GM21825 (cell line): ENCODE results near the gene SLC35F3.
"Not testable (repeated sequence)": the region's sequence is repeated elsewhere in the genome, so short reads cannot be mapped to it uniquely, and the experiment has no call there.

Experiments used
- ATAC-seq: cut with Tn5 transposase; IDR thresholded peaks from one replicate; pipeline ENCODE4 v1.9.1; 2021; ENCODE audit warnings: mild to moderate bottlenecking, moderate library complexity; ENCODE audit not compliant: unreplicated experiment

Gene SLC35F3

DNA sequence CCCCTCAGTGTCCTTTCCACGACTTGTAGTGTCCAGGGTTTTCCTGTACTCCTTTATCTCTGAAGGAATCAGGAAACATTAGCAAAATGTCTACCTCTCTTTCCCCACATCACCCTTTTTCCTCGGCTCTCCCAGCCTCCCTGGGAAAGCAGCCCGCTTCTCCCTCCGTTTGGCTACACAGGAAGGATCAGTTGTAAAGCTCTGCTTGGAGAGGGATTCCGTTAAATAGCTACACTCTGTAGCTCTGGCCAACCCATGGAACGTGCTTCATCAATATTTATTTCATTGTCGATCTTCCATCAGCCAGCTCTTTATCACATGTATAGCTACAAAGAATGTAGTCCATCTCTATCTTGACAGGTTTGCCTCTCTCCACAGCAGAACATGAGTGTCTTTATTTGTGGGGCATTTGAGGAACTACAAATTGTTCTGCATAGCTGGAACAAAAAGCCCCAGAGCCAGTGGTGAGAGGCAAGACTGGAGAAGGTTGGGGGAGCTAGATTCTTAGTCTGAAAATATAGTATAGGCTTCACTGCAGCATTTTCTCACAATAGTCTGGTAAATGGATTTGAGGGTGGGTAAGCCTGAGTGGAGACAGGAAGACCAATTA lies 191.8 kb downstream of the SLC35F3 start:
- ATAC-seq = no peak

DNA sequence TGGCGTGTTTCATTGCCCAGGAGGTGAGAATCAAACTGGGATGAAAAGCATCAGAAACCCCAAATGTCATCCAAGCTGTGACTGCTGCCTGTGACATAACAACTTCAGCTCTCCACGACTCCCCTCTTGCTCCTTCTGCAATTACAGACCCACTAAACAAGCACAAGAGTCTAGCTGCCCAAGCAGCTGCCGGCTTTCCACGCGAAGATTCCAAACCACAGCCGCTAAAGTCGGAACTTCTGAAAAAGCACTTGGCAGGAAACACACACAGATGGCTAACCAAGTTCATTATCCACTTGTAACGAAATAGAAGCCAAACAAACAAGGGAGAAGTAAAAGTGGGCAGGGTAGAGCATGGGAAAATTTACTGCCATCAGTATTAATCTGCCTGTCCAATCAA lies 198.1 kb downstream of the SLC35F3 start:
- no peak for ATAC-seq

DNA sequence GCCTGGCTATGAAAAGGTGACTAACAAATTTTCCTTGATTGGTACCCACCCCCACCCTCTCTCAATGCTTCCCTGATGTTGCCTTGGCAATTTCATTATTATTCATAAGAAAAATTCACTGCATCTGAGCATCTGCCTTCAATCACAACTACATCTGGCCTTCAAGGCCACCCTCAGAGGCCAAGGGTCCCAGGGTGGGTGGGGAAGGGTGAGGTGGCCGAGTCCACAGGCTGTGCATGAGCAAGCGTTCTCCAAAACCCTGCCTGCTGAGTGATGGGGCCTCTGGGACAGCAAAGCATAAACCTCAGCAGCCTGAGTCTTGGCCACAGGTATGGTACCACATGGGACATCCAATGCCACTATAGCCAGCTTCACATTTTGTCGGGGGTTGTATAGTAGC lies 198.7 kb downstream of the SLC35F3 start:
- no peak for ATAC-seq

- ATAC-seq = no peak
Measured at GRCh38 chr1:234106032-234106431, 201.6 kb downstream of the SLC35F3 start.

- no peak for ATAC-seq
Measured at GRCh38 chr1:234107416-234108021, 203.0 kb downstream of the SLC35F3 start.

GRCh38 chr1:234108921-234109320 lies 204.4 kb downstream of the SLC35F3 start:
- ATAC-seq = no peak

DNA sequence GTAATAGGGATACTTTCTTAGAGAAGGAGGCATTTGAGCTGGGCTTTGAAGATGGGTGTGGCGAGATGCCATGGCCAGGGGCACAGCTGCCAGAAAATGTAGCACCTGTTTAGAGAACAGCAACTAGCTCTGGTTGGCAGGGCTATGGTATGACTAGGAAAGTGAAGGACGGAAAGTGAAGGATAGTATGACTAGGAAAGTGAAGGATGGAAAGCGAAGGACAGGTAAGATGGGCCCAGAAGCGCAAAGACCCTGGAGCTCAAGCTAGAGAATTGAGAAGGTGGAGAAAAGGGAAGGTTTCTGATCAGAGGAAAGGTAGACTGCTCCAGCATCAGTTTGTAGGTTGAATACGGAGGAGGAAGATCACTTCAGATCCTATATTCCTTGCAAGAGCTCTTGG lies 205.4 kb downstream of the SLC35F3 start:
- no peak for ATAC-seq

DNA sequence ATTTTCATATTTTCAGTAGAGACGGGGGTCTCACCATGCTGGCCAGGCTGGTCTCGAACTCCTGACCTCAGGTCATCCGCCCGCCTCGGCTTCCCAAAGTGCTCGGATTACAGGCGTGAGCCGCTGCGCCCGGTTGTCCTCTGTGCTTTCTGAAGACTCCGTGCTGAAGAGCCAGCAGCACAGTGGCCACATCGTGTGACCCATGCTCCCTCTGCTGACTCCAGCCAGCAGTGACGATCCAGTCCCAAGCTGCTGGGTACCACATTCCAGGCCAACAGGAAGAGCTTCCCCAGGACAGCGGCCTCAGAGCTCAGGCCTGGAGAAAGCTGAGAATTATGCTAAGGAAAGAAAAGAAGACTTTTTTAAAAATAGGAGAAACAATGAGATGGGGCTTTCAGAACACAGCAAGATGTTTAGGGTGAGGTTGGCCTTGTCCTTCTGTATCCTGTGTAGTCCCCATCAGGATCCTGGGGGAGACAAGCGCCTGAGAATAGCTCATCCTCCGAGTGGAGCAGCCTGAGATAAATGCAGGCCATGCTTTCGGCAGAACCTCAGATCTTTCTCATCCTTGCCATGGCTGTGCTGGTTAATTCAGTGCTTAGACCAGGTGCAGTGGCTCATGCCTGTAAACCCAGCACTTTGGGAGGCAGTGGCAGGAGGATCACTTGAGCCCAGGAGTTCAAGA lies 207.1 kb downstream of the SLC35F3 start:
- ATAC-seq = no peak

GRCh38 chr1:234114648-234115307 lies 210.3 kb downstream of the SLC35F3 start:
- ATAC-seq = no peak

DNA sequence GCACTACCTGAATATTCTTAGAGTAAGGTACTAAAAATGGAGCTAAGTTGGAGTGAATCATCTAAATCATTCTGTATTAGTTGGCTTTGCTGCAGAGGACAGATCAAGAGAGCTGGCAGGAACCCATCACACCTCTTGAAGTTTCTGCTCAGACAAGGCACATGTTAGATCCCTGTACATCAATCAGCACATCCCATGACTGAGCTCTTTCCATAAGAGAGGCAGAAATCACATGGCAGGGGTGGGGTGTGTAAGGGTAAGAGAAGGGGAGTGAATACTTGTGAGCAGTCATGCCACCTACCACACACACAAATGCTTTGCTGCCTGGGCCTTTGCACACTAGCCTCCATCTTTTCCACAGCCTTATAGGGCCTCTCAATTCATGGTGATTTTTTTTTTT lies 214.4 kb downstream of the SLC35F3 start:
- no peak for ATAC-seq

- ATAC-seq = no peak
Measured at GRCh38 chr1:234119431-234119830, 215.0 kb downstream of the SLC35F3 start.

GRCh38 chr1:234120327-234120944 lies 216.0 kb downstream of the SLC35F3 start:
- ATAC-seq = no peak

DNA sequence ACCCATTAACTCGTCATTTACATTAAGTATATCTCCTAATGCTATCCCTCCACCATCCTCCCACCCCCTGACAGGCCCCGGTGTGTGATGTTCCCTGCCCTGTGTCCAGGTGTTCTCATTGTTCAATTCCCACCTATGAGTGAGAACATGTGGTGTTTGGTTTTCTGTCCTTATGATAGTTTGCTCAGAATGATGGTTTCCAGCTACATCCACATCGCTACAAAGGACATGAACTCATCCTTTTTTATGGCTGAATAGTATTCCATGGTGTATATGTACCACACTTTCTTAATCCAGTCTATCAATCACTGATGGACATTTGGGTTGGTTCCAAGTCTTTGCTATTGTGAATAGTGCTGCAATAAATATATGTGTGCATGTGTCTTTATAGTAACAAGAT lies 217.2 kb downstream of the SLC35F3 start:
- ATAC-seq = not testable (repeated sequence)

GRCh38 chr1:234122571-234122970 lies 218.1 kb downstream of the SLC35F3 start:
- ATAC-seq = not testable (repeated sequence)

- no peak for ATAC-seq
Measured at GRCh38 chr1:234123867-234124266, 219.4 kb downstream of the SLC35F3 start.

DNA sequence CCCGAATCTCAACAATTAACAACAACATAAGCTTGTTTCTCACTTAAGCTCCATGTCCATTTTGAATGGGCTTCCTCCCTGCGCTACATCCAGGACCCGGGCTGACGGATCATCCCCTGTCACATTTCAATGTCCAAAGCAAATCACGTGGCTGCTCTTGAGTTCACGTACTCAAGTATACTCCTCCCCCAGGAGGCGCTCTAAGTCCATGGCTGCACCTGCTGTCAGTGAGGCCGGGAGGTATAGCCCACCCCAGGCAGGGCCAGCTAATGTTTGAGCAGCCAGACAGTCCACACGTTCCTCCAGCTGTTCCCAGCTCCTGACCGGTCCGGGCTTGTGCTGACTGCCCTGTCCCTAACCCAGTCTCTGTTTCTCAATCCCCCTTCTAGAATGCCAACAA lies 220.8 kb downstream of the SLC35F3 start:
- ATAC-seq = no peak

DNA sequence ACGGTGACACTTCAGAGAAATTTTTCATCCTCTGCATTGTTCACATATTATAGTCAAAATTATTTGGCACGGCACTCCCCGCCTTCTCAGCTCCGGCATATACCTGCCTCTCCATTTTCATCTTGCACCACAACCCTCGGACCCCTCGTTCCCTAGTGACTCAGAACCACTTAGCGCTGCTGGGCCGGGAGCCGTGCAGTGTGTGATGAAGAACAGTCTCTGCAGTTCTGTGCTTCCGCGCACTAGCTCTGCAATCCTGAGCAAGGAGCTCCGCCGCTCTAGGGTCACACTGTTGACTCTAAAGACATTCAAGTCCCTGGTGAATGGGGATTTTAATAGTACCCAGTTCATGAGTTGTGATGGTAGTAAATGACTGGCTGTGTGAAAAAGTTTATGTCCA lies 221.2 kb downstream of the SLC35F3 start:
- ATAC-seq = no peak

GRCh38 chr1:234127026-234127671 lies 222.7 kb downstream of the SLC35F3 start:
- no peak for ATAC-seq

DNA sequence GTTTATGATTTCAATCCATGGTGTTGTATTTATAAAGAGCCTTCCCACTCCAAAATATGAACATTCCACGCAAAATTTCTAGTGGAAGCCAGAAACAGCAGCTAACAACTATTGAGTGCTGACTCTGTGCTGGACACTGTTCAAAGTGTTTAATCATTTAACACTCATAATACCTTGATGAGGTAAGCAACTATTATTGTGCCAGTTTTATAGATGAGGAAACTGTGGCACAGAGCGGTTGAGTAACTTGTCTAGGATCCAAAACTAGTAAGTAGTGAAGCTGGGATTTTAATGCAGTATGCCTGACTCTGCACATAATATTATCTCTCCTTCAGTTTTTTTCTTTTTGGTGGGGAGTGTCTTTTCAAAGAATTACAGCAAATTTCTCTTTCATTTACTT lies 228.3 kb downstream of the SLC35F3 start:
- no peak for ATAC-seq

DNA sequence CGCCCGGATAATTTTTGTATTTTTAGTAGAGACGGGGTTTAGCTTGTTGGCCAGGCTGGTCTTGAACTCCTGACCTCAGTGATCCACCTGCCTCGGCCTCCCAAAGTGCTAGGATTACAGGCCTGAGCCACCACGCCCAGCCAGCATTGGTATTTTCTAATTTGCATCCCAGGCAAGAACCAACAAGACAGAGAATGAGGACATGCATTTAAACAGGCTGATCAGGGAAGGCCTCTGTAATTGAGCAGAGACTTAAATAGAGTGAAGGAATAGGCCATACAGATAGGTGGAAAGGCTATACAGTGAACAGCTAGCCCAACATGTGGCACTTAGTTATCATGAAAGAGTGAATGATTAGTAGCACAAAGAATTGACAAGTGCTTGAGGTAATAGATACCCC lies 230.4 kb downstream of the SLC35F3 start:
- no peak for ATAC-seq

GRCh38 chr1:234135501-234135900 lies 231.0 kb downstream of the SLC35F3 start:
- no peak for ATAC-seq
